HEK293 (cell line): ENCODE measurements around the gene CDC37L1.

ENCODE experiments used
- ELK4 ChIP-seq: IDR thresholded peaks from 2 replicates; pipeline ENCODE4 v1.6.1; 2011; ENCODE audit warnings: mild to moderate bottlenecking, low read depth, low read length, borderline replicate concordance
- HOXA7 ChIP-seq: sonication (generic); formaldehyde crosslinking; IDR thresholded peaks from 2 replicates; pipeline ENCODE4 v1.8.1; 2022; ENCODE audit warnings: missing genetic modification reagents, borderline replicate concordance
- KLF16 ChIP-seq: fragments of 450-650 bp; formaldehyde crosslinking; IDR thresholded peaks from 2 replicates; pipeline ENCODE4 v1.5.1; 2017; ENCODE audit warnings: missing biosample characterization, missing genetic modification characterization
- KLF9 ChIP-seq: fragments of 450-650 bp; formaldehyde crosslinking; IDR thresholded peaks from 2 replicates; pipeline ENCODE4 v1.5.1; 2016; ENCODE audit warnings: missing biosample characterization, missing genetic modification characterization, low read depth
- PRDM2 ChIP-seq: fragments of 450-650 bp; formaldehyde crosslinking; IDR thresholded peaks from 2 replicates; pipeline ENCODE4 v1.5.1; 2016; ENCODE audit warnings: missing biosample characterization, missing genetic modification characterization, borderline replicate concordance
- RBAK ChIP-seq: fragments of 450-650 bp; formaldehyde crosslinking; IDR thresholded peaks from 2 replicates; pipeline ENCODE4 v1.5.1; 2016; ENCODE audit warnings: missing biosample characterization, missing genetic modification characterization
- SALL2 ChIP-seq: fragments of 450-650 bp; formaldehyde crosslinking; IDR thresholded peaks from 2 replicates; pipeline ENCODE4 v1.5.0; 2017; ENCODE audit warnings: missing biosample characterization, mild to moderate bottlenecking, missing genetic modification characterization, borderline replicate concordance
- SP3 ChIP-seq: fragments of 450-650 bp; formaldehyde crosslinking; IDR thresholded peaks from 2 replicates; pipeline ENCODE4 v1.5.1; 2016; ENCODE audit warnings: missing biosample characterization, missing genetic modification characterization
- ZIC2 ChIP-seq: fragments of 450-650 bp; formaldehyde crosslinking; IDR thresholded peaks from 2 replicates; pipeline ENCODE4 v1.5.1; 2016; ENCODE audit warnings: missing biosample characterization, missing genetic modification characterization
- ZNF112 ChIP-seq: fragments of 450-650 bp; formaldehyde crosslinking; IDR thresholded peaks from 2 replicates; pipeline ENCODE4 v1.5.0; 2017; ENCODE audit warnings: missing biosample characterization, missing genetic modification characterization
- ZNF24 ChIP-seq: fragments of 450-650 bp; formaldehyde crosslinking; IDR thresholded peaks from 2 replicates; pipeline ENCODE4 v1.5.1; 2016; ENCODE audit warnings: missing biosample characterization, missing genetic modification characterization
- ZNF280D ChIP-seq: fragments of 450-650 bp; formaldehyde crosslinking; IDR thresholded peaks from 2 replicates; pipeline ENCODE4 v1.5.1; 2016; ENCODE audit warnings: missing biosample characterization, missing genetic modification characterization
- ZNF324 ChIP-seq: fragments of 450-650 bp; formaldehyde crosslinking; IDR thresholded peaks from 2 replicates; pipeline ENCODE4 v1.5.1; 2016; ENCODE audit warnings: missing biosample characterization, missing genetic modification characterization
- ZNF350 ChIP-seq: fragments of 450-650 bp; formaldehyde crosslinking; IDR thresholded peaks from 2 replicates; pipeline ENCODE4 v1.5.0; 2017; ENCODE audit warnings: missing biosample characterization, mild to moderate bottlenecking, missing genetic modification characterization
- ZNF366 ChIP-seq: fragments of 450-650 bp; formaldehyde crosslinking; conservative IDR thresholded peaks from 2 replicates; pipeline ENCODE4 v1.5.1; 2016; ENCODE audit warnings: missing biosample characterization, missing genetic modification characterization
- ZNF596 ChIP-seq: fragments of 450-650 bp; IDR thresholded peaks from 2 replicates; pipeline ENCODE4 v1.5.0; 2018; ENCODE audit warnings: missing biosample characterization, mild to moderate bottlenecking, missing genetic modification characterization, moderate library complexity
- ZNF645 ChIP-seq: fragments of 450-650 bp; formaldehyde crosslinking; IDR thresholded peaks from 2 replicates; pipeline ENCODE4; 2016; ENCODE audit warnings: missing biosample characterization, missing genetic modification characterization
- ZNF660 ChIP-seq: fragments of 450-650 bp; IDR thresholded peaks from 2 replicates; pipeline ENCODE4 v1.5.1; 2018; ENCODE audit warnings: missing biosample characterization, mild to moderate bottlenecking, missing genetic modification characterization
- ZNF692 ChIP-seq: fragments of 450-650 bp; formaldehyde crosslinking; IDR thresholded peaks from 2 replicates; pipeline ENCODE4 v1.5.1; 2016; ENCODE audit warnings: missing biosample characterization, missing genetic modification characterization
- ZNF747 ChIP-seq: fragments of 450-650 bp; formaldehyde crosslinking; IDR thresholded peaks from 2 replicates; pipeline ENCODE4 v1.5.1; 2016; ENCODE audit warnings: missing biosample characterization, missing genetic modification characterization
- ZNF830 ChIP-seq: fragments of 450-650 bp; IDR thresholded peaks from 2 replicates; pipeline ENCODE4 v1.5.0; 2018; ENCODE audit warnings: missing biosample characterization, missing genetic modification characterization, low read depth, mild to moderate bottlenecking, moderate library complexity
- ZNF837 ChIP-seq: fragments of 450-650 bp; formaldehyde crosslinking; IDR thresholded peaks from 2 replicates; pipeline ENCODE4 v1.5.1; 2016; ENCODE audit warnings: missing biosample characterization, missing genetic modification characterization
- ZNF843 ChIP-seq: fragments of 450-650 bp; formaldehyde crosslinking; IDR thresholded peaks from 2 replicates; pipeline ENCODE4 v1.5.1; 2016; ENCODE audit warnings: missing biosample characterization, missing genetic modification characterization
- ZSCAN18 ChIP-seq: fragments of 450-650 bp; formaldehyde crosslinking; IDR thresholded peaks from 2 replicates; pipeline ENCODE4 v1.5.1; 2016; ENCODE audit warnings: missing biosample characterization, missing genetic modification characterization

Gene CDC37L1

GRCh38 chr9:4679268-4680172 lies at the start of gene CDC37L1 (continued):
- TF ChIP-seq ELK4 = no peak
- no peak; the same call in 1 of the 2 replicates for TF ChIP-seq ZNF660 (tag by site-specific recombination)
- no peak for TF ChIP-seq ZNF596
- peak; percentile 21; the same call in 1 of the 2 replicates for TF ChIP-seq ZNF366 (tag by site-specific recombination)
- TF ChIP-seq KLF16 (tag by site-specific recombination) = no peak
- no peak for TF ChIP-seq ZNF24 (tag by site-specific recombination)
- TF ChIP-seq ZNF837 (tag by site-specific recombination) = no peak
- no peak for TF ChIP-seq ZSCAN18
- TF ChIP-seq ZIC2 = peak; percentile 83
- TF ChIP-seq HOXA7 (CRISPR knock-in tag) = no peak
- no peak for TF ChIP-seq ZNF843 (tag by site-specific recombination)
- no peak for TF ChIP-seq ZNF350 (tag by site-specific recombination)
- no peak for TF ChIP-seq ZNF324 (tag by site-specific recombination)
- no peak for TF ChIP-seq ZNF280D (tag by site-specific recombination)
- no peak for TF ChIP-seq RBAK (tag by site-specific recombination)
- TF ChIP-seq ZNF112 (tag by site-specific recombination) = no peak
- no peak for TF ChIP-seq PRDM2 (tag by site-specific recombination)
- peak; percentile 65 for TF ChIP-seq SP3 (tag by site-specific recombination)
- TF ChIP-seq ZNF747 (tag by site-specific recombination) = no peak
- TF ChIP-seq ZNF645 = no peak
- peak; percentile 65 for TF ChIP-seq KLF9 (tag by site-specific recombination)
- TF ChIP-seq ZNF692 = peak; percentile 61; the same call in 1 of the 2 replicates
- no peak for TF ChIP-seq ZNF830
- TF ChIP-seq SALL2 (tag by site-specific recombination) = no peak
